Gastroesophageal sphincter (tissue), 4 donors: ENCODE data around the gene DNASE1L2. TPM values are rescaled to one million over a fixed set of nuclear protein-coding genes. Genes with fewer than 3 reads are reported as not detected.

Source experiments
- ATAC-seq: fragments of 150-250 bp; one replicate; pipeline ENCODE4 v1.9.1; 2016; ENCODE audit warnings: mild to moderate bottlenecking, moderate library complexity
- H3K27ac ChIP-seq, 4 donors: fragments of 200-600 bp; sonication (generic) in 3 of 4; 1 replicate in 3 of 4; 2 replicates in 1 of 4; pipeline ENCODE4 v1.5.1; 2016 to 2019
- H3K27me3 ChIP-seq: fragments of 200-600 bp; sonication (generic); one replicate; pipeline ENCODE4 v1.5.1; 2019
- H3K36me3 ChIP-seq, 2 donors: fragments of 200-600 bp; sonication (generic); one replicate each; pipeline ENCODE4 v1.5.1; 2019; ENCODE audit warnings: control low read depth in 1 of 2
- H3K4me1 ChIP-seq, 3 donors: fragments of 200-600 bp; sonication (generic); 1 replicate in 2 of 3; 2 replicates in 1 of 3; pipeline ENCODE4 v1.5.1; 2016 to 2019; ENCODE audit warnings: control low read depth in 2 of 3
- H3K4me3 ChIP-seq, 2 donors: fragments of 200-600 bp; sonication (generic); one replicate each; pipeline ENCODE4 v1.5.1; 2019; ENCODE audit warnings: mild to moderate bottlenecking in 1 of 2, moderate library complexity in 1 of 2
- H3K9me3 ChIP-seq, 3 donors: fragments of 200-600 bp; sonication (generic); one replicate each; pipeline ENCODE4 v1.5.1; 2017 to 2019; ENCODE audit warnings: control low read depth in 2 of 3
- EP300 ChIP-seq: sonication (generic); formaldehyde crosslinking; IDR thresholded peaks from one replicate; pipeline ENCODE4 v1.6.1; 2017; ENCODE audit warnings: antibody characterized with exemption, mild to moderate bottlenecking
- POLR2A ChIP-seq, 2 donors: fragments of 450-650 bp; IDR thresholded peaks; one replicate each; pipeline ENCODE4 v1.6.1; 2017; ENCODE audit warnings: antibody characterized with exemption in 2 of 2, mild to moderate bottlenecking in 2 of 2, moderate library complexity in 1 of 2
- POLR2AphosphoS5 ChIP-seq: sonication (generic); formaldehyde crosslinking; IDR thresholded peaks from one replicate; pipeline ENCODE4 v1.6.1; 2017; ENCODE audit warnings: antibody characterized with exemption
- WGBS, 2 donors: methylation state at CpG; one replicate each; pipeline ENCODE4 v1.1.5; 2018; ENCODE audit warnings: low coverage in 1 of 2; 5-methylcytosine and 5-hydroxymethylcytosine counted together
- total RNA-seq, 4 donors: library from RNA; depleted of rRNA; stranded (reverse); fragments of >200 nt; gene quantifications; one replicate each; pipeline ENCODE4 v1.1.0, GENCODE V29; 2016
- TF ChIP-seq, protein P1 (sequence below), 4 experiments: fragments of 200-600 bp in 2 of 4; fragments of 450-650 bp in 2 of 4; sonication (generic) in 1 of 4; IDR thresholded peaks; one replicate each; pipeline ENCODE4 v1.5.1; 2017 to 2019; ENCODE audit warnings: antibody characterized with exemption in 4 of 4, mild to moderate bottlenecking in 2 of 4, moderate library complexity in 2 of 4

The DNASE1L2 gene
- total RNA-seq, 4 donors from 2014 or later = 0.27 to 1.7 (median 1.1) TPM; not detected in 1

DNA sequence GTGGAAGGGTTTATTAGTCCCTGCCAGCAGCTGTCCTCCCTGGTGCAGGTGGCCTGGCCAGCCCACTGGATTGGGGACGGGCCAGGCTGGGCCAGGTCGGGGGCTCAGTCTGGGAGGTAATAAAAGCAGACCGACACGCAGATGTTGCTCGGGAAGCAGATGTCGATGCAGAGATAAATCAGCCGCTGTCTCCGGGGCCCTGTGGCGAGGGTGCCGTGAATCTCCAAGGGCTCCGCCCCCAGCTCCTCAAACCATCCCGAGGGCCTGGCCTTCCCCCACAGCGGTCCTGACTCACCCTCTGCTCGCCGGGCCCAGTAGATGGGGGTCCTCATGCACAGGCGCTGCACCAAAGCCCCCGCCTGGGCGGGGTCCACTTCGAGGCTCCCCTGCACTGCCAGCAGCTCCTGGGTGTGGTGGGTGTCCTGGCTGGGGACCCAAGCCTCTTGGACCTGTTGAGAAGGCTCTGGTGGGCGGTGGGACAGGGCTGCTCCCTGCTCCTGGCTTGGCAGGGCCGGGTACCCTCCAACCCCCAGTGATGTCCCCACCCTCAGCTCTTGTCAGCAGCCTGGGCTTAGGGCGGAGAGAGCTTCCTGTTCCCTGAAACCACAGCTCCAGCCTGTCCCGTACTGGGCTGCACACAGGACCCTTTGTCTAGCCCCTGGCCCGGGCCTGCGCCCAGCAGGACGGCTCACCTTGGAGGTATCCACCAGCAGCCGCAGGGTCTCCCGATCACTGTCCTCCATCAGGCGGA, 26.8 kb upstream of the DNASE1L2 start:
- H3K27ac ChIP-seq = no peak overlapping the region
- no peaks in the 10 kb centered on the region for H3K9me3 ChIP-seq
- peaks cover 0 to 45% of the 10 kb centered on the region in 2 donors for H3K36me3 ChIP-seq
- no peak overlapping the region for H3K4me3 ChIP-seq
- H3K27me3 ChIP-seq = no peaks in the 10 kb centered on the region
- TF ChIP-seq POLR2A (IDR thresholded peaks at IDR 0.05) = no peak
- TF ChIP-seq, protein P1, sequence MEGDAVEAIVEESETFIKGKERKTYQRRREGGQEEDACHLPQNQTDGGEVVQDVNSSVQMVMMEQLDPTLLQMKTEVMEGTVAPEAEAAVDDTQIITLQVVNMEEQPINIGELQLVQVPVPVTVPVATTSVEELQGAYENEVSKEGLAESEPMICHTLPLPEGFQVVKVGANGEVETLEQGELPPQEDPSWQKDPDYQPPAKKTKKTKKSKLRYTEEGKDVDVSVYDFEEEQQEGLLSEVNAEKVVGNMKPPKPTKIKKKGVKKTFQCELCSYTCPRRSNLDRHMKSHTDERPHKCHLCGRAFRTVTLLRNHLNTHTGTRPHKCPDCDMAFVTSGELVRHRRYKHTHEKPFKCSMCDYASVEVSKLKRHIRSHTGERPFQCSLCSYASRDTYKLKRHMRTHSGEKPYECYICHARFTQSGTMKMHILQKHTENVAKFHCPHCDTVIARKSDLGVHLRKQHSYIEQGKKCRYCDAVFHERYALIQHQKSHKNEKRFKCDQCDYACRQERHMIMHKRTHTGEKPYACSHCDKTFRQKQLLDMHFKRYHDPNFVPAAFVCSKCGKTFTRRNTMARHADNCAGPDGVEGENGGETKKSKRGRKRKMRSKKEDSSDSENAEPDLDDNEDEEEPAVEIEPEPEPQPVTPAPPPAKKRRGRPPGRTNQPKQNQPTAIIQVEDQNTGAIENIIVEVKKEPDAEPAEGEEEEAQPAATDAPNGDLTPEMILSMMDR (IDR thresholded peaks at IDR 0.05) = no peak
- no peak for TF ChIP-seq EP300
- no peak for TF ChIP-seq POLR2AphosphoS5
- peaks cover 6 to 53% (median 28%) of the 10 kb centered on the region in 3 donors for H3K4me1 ChIP-seq
- ATAC-seq = no peak
- WGBS, 2 donors = no CpG with 5 or more reads among the region's 29 CpGs

DNA sequence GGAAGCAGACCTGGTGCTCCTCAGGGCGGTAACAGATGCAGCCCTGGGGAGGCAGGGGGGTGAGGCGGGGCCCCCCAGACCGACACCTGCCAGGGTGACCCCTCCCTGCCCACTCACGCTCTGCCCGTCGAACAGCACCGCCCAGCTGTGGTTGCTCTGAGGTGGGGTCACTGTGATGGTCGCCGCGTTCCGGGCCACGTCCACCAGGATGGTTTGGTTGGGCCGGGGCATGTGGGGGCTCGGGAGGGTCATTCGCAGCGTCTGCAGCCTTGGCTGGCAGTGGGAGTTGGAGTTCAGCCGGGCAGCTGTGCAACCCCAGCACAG, 26.3 kb upstream of the DNASE1L2 start:
- no CpG with 5 or more reads among the region's 17 CpGs for WGBS, 2 donors
- Histone ChIP-seq H3K9me3 (no peaks in the 10 kb centered on the region), H3K4me1 (peaks cover 6 to 48% (median 24%) of the 10 kb centered on the region in 3 donors), H3K36me3 (peaks cover 0 to 45% of the 10 kb centered on the region in 2 donors), H3K4me3 (no peak overlapping the region), H3K27me3 (no peaks in the 10 kb centered on the region), H3K27ac (no peak overlapping the region)
- no peak for TF ChIP-seq POLR2AphosphoS5
- no peak for TF ChIP-seq EP300
- TF ChIP-seq, protein P1 (IDR thresholded peaks at IDR 0.05) = no peak
- TF ChIP-seq POLR2A (IDR thresholded peaks at IDR 0.05) = no peak
- ATAC-seq = no peak

DNA sequence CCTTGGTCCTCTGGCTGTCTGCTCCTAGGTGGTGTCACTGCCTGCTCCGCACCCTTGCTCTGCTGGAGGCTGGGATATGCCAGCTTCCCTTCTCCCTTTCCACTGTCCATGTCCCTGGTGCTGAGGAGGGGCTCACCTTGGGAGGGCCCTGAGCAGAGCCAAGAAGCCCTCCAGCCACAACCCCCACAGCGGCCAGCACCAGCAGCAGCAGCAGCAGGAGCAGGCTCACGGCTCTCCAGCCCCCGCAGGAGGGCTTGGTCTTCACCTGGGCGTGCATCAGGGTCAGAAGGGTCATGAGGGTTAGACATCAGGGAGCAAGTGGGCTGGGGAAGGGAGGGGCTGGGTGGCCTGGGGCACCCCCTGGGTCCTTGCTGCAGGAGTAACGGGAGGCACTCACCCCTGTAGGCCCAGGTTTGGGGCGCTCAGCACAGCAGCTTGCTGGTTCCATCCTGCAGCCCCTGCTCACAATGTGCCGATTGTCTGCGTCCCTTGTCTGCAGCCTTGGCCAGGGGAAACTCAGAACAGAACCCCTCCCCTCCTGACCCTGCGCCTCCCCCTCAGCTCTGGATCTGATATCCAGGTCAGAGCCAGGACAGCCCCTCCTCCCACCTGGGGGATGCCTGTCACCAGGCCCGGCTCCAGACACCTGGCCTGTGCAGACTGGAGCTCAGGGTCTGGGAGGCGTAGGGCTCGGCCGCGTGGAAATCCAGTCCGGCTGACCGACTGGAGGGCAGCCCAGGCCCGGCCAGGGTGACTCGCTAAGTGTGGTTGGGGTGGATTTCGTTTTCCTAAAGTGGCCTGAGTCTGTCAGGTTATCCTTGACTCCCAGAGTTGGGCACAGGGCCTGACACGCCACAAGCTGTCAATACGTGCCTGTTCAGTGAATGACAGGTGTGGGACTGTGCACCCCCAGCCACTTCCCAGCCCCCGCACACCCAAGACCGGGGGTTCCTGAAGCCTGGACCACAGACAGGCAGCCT, 25.6 kb upstream of the DNASE1L2 start, which contains the start of gene BRICD5:
BRICD5 (minus strand) TSS at position 478 of the 980 bp plus-strand sequence; CDS start at position 448, 30 bp downstream.
- H3K36me3 ChIP-seq = peaks cover 0 to 45% of the 10 kb centered on the region in 2 donors
- H3K4me3 ChIP-seq = no peak within 1 kb of the TSS
- no peak for TF ChIP-seq POLR2A (IDR thresholded peaks at IDR 0.05)
- TF ChIP-seq POLR2AphosphoS5 = no peak
- TF ChIP-seq EP300 = no peak
- TF ChIP-seq, protein P1 (IDR thresholded peaks at IDR 0.05) = no peak
- no peak for ATAC-seq
- no peaks in the 10 kb centered on the region for H3K27me3 ChIP-seq
- H3K27ac ChIP-seq = no peak within 1 kb of the TSS
- H3K4me1 ChIP-seq = peaks cover 6 to 51% (median 24%) of the 10 kb centered on the region in 3 donors
- H3K9me3 ChIP-seq = no peaks in the 10 kb centered on the region
- WGBS, 2 donors = 65% methylated on average over 4 of the region's 24 CpGs; no CpG with 5 or more reads in 1 of the 2 donors

DNA sequence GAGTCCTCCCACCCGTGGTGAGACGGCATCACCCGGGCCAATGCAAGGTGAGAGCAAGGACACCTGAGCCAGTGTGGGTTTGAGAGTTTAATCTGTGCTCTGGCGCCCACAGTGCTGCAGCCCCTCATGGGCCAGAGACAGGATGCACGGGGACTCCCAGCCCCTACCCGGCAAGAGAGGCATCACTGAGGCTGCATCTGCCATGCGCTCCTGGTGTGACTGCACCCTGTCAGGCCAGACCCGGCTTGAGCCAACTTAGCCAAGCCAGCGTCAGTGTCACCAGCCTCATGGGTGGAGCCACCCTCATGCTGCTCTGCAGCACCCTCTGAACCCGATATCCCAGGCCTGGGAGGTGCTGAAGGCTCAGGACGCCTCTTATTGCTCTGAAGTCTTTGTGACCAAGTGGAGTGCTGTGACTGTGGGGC, 24.3 kb upstream of the DNASE1L2 start:
- TF ChIP-seq POLR2A (IDR thresholded peaks at IDR 0.05) (no peak), EP300 (no peak), POLR2AphosphoS5 (no peak)
- TF ChIP-seq, protein P1 (IDR thresholded peaks at IDR 0.05) = no peak
- no peak for ATAC-seq
- WGBS, 2 donors = 39 to 62% methylated on average over 2 to 3 of the region's 11 CpGs

More for the DNA sequence above, 24.3 kb upstream of the DNASE1L2 start:
- H3K9me3 ChIP-seq = no peaks in the 10 kb centered on the region
- no peaks in the 10 kb centered on the region for H3K27me3 ChIP-seq
- peaks cover 6 to 41% (median 14%) of the 10 kb centered on the region in 3 donors for H3K4me1 ChIP-seq
- no peak overlapping the region for H3K27ac ChIP-seq
- no peak overlapping the region for H3K4me3 ChIP-seq
- H3K36me3 ChIP-seq = peaks cover 0 to 40% of the 10 kb centered on the region in 2 donors
